H1 (cell line): ENCODE data around the gene SLC66A2. TPM values are rescaled to one million over a fixed set of nuclear protein-coding genes. Genes with fewer than 3 reads are reported as not detected.

Source experiments
- CTCF ChIA-PET: fragments of 300-600 bp; sonication (Branson Sonifier 250); formaldehyde crosslinking; loops from one replicate; lab custom pipeline; 2021; ENCODE audit not compliant: partially characterized antibody; lab: Charles Lee
- POLR2A ChIA-PET: fragments of 300-600 bp; sonication (Branson Sonifier 250); formaldehyde crosslinking; loops from one replicate; lab custom pipeline; 2021; ENCODE audit warnings: inconsistent platforms; ENCODE audit not compliant: partially characterized antibody; lab: Charles Lee
- DNase-seq, 2 experiments: peaks; one replicate each; pipeline versions ENCODE4 v3.0.0 to v3.0.0-alpha.2; 2010 to 2022; ENCODE audit warnings: low spot score in 2 of 2, low read depth in 1 of 2, mixed read lengths in 1 of 2
- FAIRE-seq: peaks from 2 replicates; lab custom pipeline; 2011; peaks lifted over from hg19 to GRCh38; lab: Jason Lieb, UNC
- H2AFZ ChIP-seq: 2 replicates; pipeline ENCODE4 v1.8.1; 2012; ENCODE audit warnings: low read length, inconsistent platforms
- H2AK5ac ChIP-seq: 2 replicates; pipeline ENCODE4 v1.6.1; 2013; ENCODE audit warnings: low read depth, low read length
- H2BK120ac ChIP-seq: replicated peaks from 2 replicates; pipeline ENCODE3; 2013; ENCODE audit warnings: low read depth, low read length, inconsistent platforms
- H2BK12ac ChIP-seq: 2 replicates; pipeline ENCODE4 v1.6.1; 2013; ENCODE audit warnings: low read depth, low read length
- H2BK15ac ChIP-seq: 2 replicates; pipeline ENCODE4 v1.6.1; 2013; ENCODE audit warnings: low read length
- H2BK20ac ChIP-seq: 2 replicates; pipeline ENCODE4 v1.6.1; 2013; ENCODE audit warnings: low read length
- H2BK5ac ChIP-seq: 2 replicates; pipeline ENCODE4 v1.6.1; 2013; ENCODE audit warnings: low read depth, low read length
- H3K14ac ChIP-seq: 2 replicates; pipeline ENCODE4 v1.6.1; 2013; ENCODE audit warnings: inconsistent platforms; ENCODE audit not compliant: insufficient read length
- H3K18ac ChIP-seq: 2 replicates; pipeline ENCODE4 v1.6.1; 2013; ENCODE audit warnings: low read length; ENCODE audit errors: extremely low read depth
- H3K23ac ChIP-seq: 2 replicates; pipeline ENCODE4 v1.6.1; 2013; ENCODE audit warnings: inconsistent platforms; ENCODE audit not compliant: insufficient read length
- H3K23me2 ChIP-seq: 2 replicates; pipeline ENCODE4 v1.6.1; 2013; ENCODE audit warnings: low read depth, low read length
- H3K27ac ChIP-seq: 2 replicates; pipeline ENCODE4 v1.6.1; 2011; ENCODE audit warnings: low read depth, low read length, inconsistent platforms
- H3K27me3 ChIP-seq, 4 experiments: replicated peaks in 1 of 4; 1 replicate in 1 of 4; 2 replicates in 3 of 4; pipeline versions ENCODE4 v1.6.1 to v1.8.1; 2011 to 2013; ENCODE audit warnings: low read length in 3 of 4, mild to moderate bottlenecking in 3 of 4, inconsistent platforms in 2 of 4, mixed read lengths in 2 of 4, moderate library complexity in 1 of 4; ENCODE audit not compliant: control insufficient read depth in 3 of 4, insufficient read depth in 3 of 4; ENCODE audit errors: extremely low read depth in 1 of 4
- H3K36me3 ChIP-seq, 4 experiments: 2 replicates each; pipeline versions ENCODE4 v1.6.1 to v1.8.1; 2011 to 2013; ENCODE audit warnings: mild to moderate bottlenecking in 4 of 4, low read length in 3 of 4, moderate library complexity in 2 of 4, control low read depth in 1 of 4, inconsistent platforms in 1 of 4; ENCODE audit not compliant: insufficient read depth in 4 of 4, control insufficient read depth in 2 of 4
- H3K4ac ChIP-seq: replicated peaks from 2 replicates; pipeline ENCODE3; 2013; ENCODE audit warnings: low read length, low read depth, mixed read lengths, inconsistent platforms; ENCODE audit not compliant: insufficient read length
- H3K4me1 ChIP-seq, 4 experiments: replicated peaks in 1 of 4; 1 replicate in 1 of 4; 2 replicates in 3 of 4; pipeline versions ENCODE4 v1.6.1 to v1.8.1; 2011 to 2013; ENCODE audit warnings: low read length in 3 of 4, inconsistent platforms in 2 of 4, mixed read lengths in 1 of 4; ENCODE audit not compliant: insufficient read depth in 4 of 4, control insufficient read depth in 3 of 4
- H3K4me2 ChIP-seq, 2 experiments: 2 replicates each; pipeline versions ENCODE4 v1.6.1 to v1.8.1; 2011 to 2013; ENCODE audit warnings: low read depth in 2 of 2, low read length in 2 of 2, control low read depth in 1 of 2, inconsistent platforms in 1 of 2, mild to moderate bottlenecking in 1 of 2; ENCODE audit not compliant: insufficient read depth in 1 of 2
- H3K4me3 ChIP-seq, 4 experiments: fragments of 200-600, 300-600 bp in 1 of 4; sonication (generic), shearing (Covaris generic), sonication (Bioruptor Twin) in 1 of 4; 2 replicates each; pipeline versions ENCODE4 v1.5.1 to v1.8.1; 2011 to 2016; ENCODE audit warnings: low read length in 4 of 4, low read depth in 3 of 4, control low read depth in 2 of 4, inconsistent platforms in 2 of 4, mild to moderate bottlenecking in 2 of 4, mixed read lengths in 1 of 4, moderate library complexity in 1 of 4; ENCODE audit not compliant: insufficient read depth in 2 of 4; ENCODE audit errors: extremely low read depth in 1 of 4
- H3K56ac ChIP-seq: replicated peaks from 2 replicates; pipeline ENCODE3; 2013; ENCODE audit warnings: low read depth, mild to moderate bottlenecking, mixed read lengths, low read length, inconsistent platforms; ENCODE audit not compliant: insufficient read length
- H3K79me1 ChIP-seq: 2 replicates; pipeline ENCODE4 v1.6.1; 2013; ENCODE audit warnings: low read depth, low read length, control low read depth
- H3K79me2 ChIP-seq, 2 experiments: 2 replicates each; pipeline versions ENCODE4 v1.6.1 to v1.8.1; 2012 to 2013; ENCODE audit warnings: low read length in 2 of 2, mild to moderate bottlenecking in 2 of 2, inconsistent platforms in 1 of 2; ENCODE audit not compliant: insufficient read depth in 2 of 2, control insufficient read depth in 1 of 2
- H3K9ac ChIP-seq, 4 experiments: replicated peaks in 1 of 4; 1 replicate in 1 of 4; 2 replicates in 3 of 4; pipeline versions ENCODE4 v1.6.1 to v1.8.1; 2011 to 2013; ENCODE audit warnings: low read depth in 3 of 4, low read length in 3 of 4, control low read depth in 2 of 4, mild to moderate bottlenecking in 2 of 4, moderate library complexity in 2 of 4, inconsistent platforms in 1 of 4; ENCODE audit errors: extremely low read depth in 1 of 4
- H3K9me3 ChIP-seq, 2 experiments: 2 replicates each; pipeline versions ENCODE4 v1.6.1 to v1.8.1; 2012 to 2013; ENCODE audit warnings: mild to moderate bottlenecking in 2 of 2, moderate library complexity in 2 of 2, control low read depth in 1 of 2, inconsistent platforms in 1 of 2, low read depth in 1 of 2, low read length in 1 of 2, mixed read lengths in 1 of 2; ENCODE audit not compliant: insufficient read depth in 2 of 2
- H4K20me1 ChIP-seq, 2 experiments: replicated peaks in 1 of 2; 2 replicates each; pipeline versions ENCODE3 to v1.8.1; 2011 to 2013; ENCODE audit warnings: inconsistent platforms in 2 of 2, low read length in 2 of 2, mild to moderate bottlenecking in 1 of 2; ENCODE audit not compliant: insufficient read depth in 2 of 2, control insufficient read depth in 1 of 2
- H4K5ac ChIP-seq: 2 replicates; pipeline ENCODE4 v1.6.1; 2013; ENCODE audit warnings: low read length, low read depth, mixed read lengths, inconsistent platforms; ENCODE audit not compliant: insufficient read length
- H4K8ac ChIP-seq: 2 replicates; pipeline ENCODE4 v1.8.0; 2013; ENCODE audit warnings: mild to moderate bottlenecking, moderate library complexity, low read length, inconsistent platforms; ENCODE audit not compliant: insufficient read depth; ENCODE audit errors: extremely low read depth
- H4K91ac ChIP-seq: replicated peaks from 2 replicates; pipeline ENCODE3; 2013; ENCODE audit warnings: low read length, mixed read lengths, inconsistent platforms; ENCODE audit not compliant: insufficient read length
- E2F6 ChIP-seq: IDR thresholded peaks from 2 replicates; pipeline ENCODE4 v1.6.1; 2012; ENCODE audit warnings: inconsistent platforms
- KDM5A ChIP-seq: fragments of 200-600 bp; IDR thresholded peaks from 2 replicates; pipeline ENCODE4 v1.7.1; 2012; ENCODE audit warnings: mild to moderate bottlenecking, low read length, inconsistent platforms, mixed read lengths
- NRF1 ChIP-seq: IDR thresholded peaks from 2 replicates; pipeline ENCODE4 v1.6.1; 2011; ENCODE audit warnings: mild to moderate bottlenecking, low read depth, low read length, improper control_type of control experiment
- WGBS, 2 experiments: shearing (Covaris generic) in 1 of 2; methylation state at CpG; one replicate each; pipeline versions ENCODE4 v1.1.6 to v1.1.7; 2013 to 2015; ENCODE audit warnings: low lambda C conversion rate in 2 of 2, mixed read lengths in 2 of 2, inconsistent platforms in 1 of 2, low coverage in 1 of 2, missing lambda C conversion rate in 1 of 2; ENCODE audit not compliant: insufficient replicate concordance in 2 of 2, insufficient coverage in 1 of 2, insufficient read length in 1 of 2; ENCODE audit errors: extremely low coverage in 1 of 2, missing lambda C conversion rate in 1 of 2; 5-methylcytosine and 5-hydroxymethylcytosine counted together
- polyA plus RNA-seq, 7 experiments: library from polyadenylated mRNA; depleted of rRNA in 3 of 7; stranded (reverse) in 5 of 7; unstranded in 2 of 7; fragments of >200 nt in 5 of 7; fragments of 200-250 nt in 2 of 7; gene quantifications; 1 replicate in 5 of 7; 2 replicates in 1 of 7; 4 replicates in 1 of 7; pipeline versions ENCODE4 v1.2.1 to v1.2.3, GENCODE V29; 2011 to 2013; ENCODE audit warnings: missing spikeins in 2 of 7, mixed read lengths in 2 of 7
- total RNA-seq: library from RNA; stranded (reverse); fragmentation: NEBNext Ultra II Directional; extraction: Animal tissue kit (Norgen Biotek cat#: 25700); gene quantifications from 2 replicates; pipeline ENCODE4 v1.2.1, GENCODE V29; 2021

Gene SLC66A2
- total and polyA plus RNA-seq, 2 of the 8 experiments (the other 6 are each of a cell fraction or from before 2014, with no cell fraction given), result 15.0 to 18.9 TPM

- H4K91ac ChIP-seq, result no peak overlapping the region
- no peak overlapping the region for H3K14ac ChIP-seq
- no peaks in the 10 kb centered on the region; a peak in 2 of 7 replicates for H3K4me1 ChIP-seq
- H3K79me2 ChIP-seq, result peaks cover 0 to 3% of the 10 kb centered on the region in 2 experiments; a peak in 2 of 4 replicates
- H3K4me2 ChIP-seq, result no peak overlapping the region
- H4K20me1 ChIP-seq, result peaks cover 0 to 5% of the 10 kb centered on the region in 2 experiments
- no peak overlapping the region for H2BK120ac ChIP-seq
- no peak overlapping the region for H3K56ac ChIP-seq
- TF ChIP-seq E2F6 (no peak), NRF1 (no peak), KDM5A (no peak)
- no peak overlapping the region for H2BK15ac ChIP-seq
- no peak overlapping the region for H3K18ac ChIP-seq
- H3K9ac ChIP-seq, result no peak overlapping the region
- H4K5ac ChIP-seq, result no peak overlapping the region
- CTCF ChIA-PET, result interaction anchor here (0.6 to 1.8 kb wide), 7 partner anchors 9 to 232 kb away, joined by 3 to 5 read pairs (median 3); no protein-coding TSS in a partner anchor
- no peak overlapping the region for H3K4ac ChIP-seq
- H4K8ac ChIP-seq, result no peak overlapping the region
- WGBS, 2 experiments, result 90% methylated on average over 25 of the region's 25 CpGs; no CpG with 5 or more reads in 1 of the 2 experiments
- POLR2A ChIA-PET, result no interaction called here
- H2BK12ac ChIP-seq, result no peak overlapping the region
- H2BK20ac ChIP-seq, result no peak overlapping the region
- H3K23ac ChIP-seq, result no peak overlapping the region
- DNase-seq (peak in 1 of 2 experiments; percentile 38), FAIRE-seq (no peak)
- no peaks in the 10 kb centered on the region for H3K27me3 ChIP-seq
- no peak overlapping the region for H3K27ac ChIP-seq
- no peak overlapping the region for H2BK5ac ChIP-seq
- no peak overlapping the region for H3K4me3 ChIP-seq
- no peaks in the 10 kb centered on the region; a peak in 1 of 8 replicates for H3K36me3 ChIP-seq
- H3K9me3 ChIP-seq, result peaks cover 3 to 10% of the 10 kb centered on the region in 2 experiments; a peak in 2 of 4 replicates
- 0 out of 2 replicates have a peak, but pooled peaks cover 2% of the 10 kb centered on the region for H3K23me2 ChIP-seq
- H2AK5ac ChIP-seq, result no peak overlapping the region
- no peak overlapping the region for H2AFZ ChIP-seq
- H3K79me1 ChIP-seq, result no peaks in the 10 kb centered on the region; the same call in 1 of the 2 replicates
Observed at GRCh38 chr18:79924814-79925731, 26.4 kb downstream of the SLC66A2 start.
